GM12865 (cell line): ENCODE results near the gene TMTC1.

Experiments
- DNase-seq: peaks from one replicate; pipeline ENCODE4 v3.0.0; 2010; ENCODE audit warnings: low read depth
- H3K4me3 ChIP-seq: 2 replicates; pipeline ENCODE4 v1.5.1; 2011; ENCODE audit warnings: mild to moderate bottlenecking, low read depth, low read length, control low read depth
- TF ChIP-seq, protein P1 (sequence below): IDR thresholded peaks from 2 replicates; pipeline ENCODE4 v1.5.1; 2011; ENCODE audit warnings: low read length, control low read depth, low read depth, inconsistent platforms; ENCODE audit not compliant: insufficient read depth; ENCODE audit errors: missing control alignments

The TMTC1 gene

DNA sequence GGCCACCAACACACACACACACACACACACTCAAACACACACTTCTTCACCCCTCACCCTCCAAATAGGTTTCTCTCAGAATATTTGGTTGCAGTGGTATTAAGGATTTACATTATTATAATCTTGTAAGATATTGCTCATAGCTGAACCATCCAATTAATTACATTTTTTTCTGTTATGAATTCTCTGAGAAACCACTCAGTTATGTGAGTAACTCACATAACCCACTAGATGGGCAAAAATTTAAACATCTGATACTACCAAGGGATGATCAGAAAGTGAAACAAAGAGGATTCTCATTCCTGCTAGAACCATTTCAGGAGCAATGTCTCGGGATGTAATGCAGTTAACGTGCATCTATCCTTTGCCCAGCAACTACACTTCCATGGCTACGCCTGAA, 31.6 kb downstream of the TMTC1 start:
- DNase-seq: no peak
- H3K4me3 ChIP-seq: no peak overlapping the region
- TF ChIP-seq, protein P1, sequence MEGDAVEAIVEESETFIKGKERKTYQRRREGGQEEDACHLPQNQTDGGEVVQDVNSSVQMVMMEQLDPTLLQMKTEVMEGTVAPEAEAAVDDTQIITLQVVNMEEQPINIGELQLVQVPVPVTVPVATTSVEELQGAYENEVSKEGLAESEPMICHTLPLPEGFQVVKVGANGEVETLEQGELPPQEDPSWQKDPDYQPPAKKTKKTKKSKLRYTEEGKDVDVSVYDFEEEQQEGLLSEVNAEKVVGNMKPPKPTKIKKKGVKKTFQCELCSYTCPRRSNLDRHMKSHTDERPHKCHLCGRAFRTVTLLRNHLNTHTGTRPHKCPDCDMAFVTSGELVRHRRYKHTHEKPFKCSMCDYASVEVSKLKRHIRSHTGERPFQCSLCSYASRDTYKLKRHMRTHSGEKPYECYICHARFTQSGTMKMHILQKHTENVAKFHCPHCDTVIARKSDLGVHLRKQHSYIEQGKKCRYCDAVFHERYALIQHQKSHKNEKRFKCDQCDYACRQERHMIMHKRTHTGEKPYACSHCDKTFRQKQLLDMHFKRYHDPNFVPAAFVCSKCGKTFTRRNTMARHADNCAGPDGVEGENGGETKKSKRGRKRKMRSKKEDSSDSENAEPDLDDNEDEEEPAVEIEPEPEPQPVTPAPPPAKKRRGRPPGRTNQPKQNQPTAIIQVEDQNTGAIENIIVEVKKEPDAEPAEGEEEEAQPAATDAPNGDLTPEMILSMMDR: no peak

DNA sequence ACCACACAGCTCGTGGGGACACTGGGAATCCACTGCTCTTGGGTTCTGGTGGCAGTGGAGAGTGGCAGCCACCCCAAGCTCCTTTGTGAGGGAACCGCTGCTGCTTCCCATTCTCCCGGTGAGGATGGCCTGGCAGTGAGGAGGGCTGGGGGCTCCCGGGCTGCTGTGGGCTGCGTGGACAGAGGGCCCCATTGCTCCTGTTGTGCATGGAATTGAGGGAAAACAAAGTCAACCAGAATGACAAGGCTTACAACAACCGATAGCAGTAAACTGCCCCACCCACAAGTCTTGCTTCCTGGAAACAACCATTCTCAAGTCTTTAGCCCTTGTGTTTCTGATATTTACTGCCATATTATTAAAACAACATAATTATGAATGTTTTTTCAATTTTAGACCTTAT, 32.1 kb downstream of the TMTC1 start:
- TF ChIP-seq, protein P1: no peak
- no peak overlapping the region for H3K4me3 ChIP-seq
- DNase-seq: no peak

DNA sequence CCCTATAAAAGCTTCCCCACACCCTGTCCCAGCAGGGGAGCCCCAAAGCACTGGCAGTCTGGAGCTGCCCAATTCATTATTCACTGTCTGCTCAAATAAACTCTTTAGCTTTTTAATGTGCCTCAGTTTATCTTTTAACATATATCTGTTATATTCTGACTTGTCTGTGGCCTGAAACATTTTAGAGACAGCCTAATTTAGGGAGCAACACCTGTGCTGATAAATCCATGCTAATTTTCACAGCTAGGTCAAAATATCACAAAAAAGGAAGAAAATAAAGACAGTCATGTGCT, 32.9 kb downstream of the TMTC1 start:
- no peak overlapping the region for H3K4me3 ChIP-seq
- no peak for DNase-seq
- TF ChIP-seq, protein P1: no peak

DNA sequence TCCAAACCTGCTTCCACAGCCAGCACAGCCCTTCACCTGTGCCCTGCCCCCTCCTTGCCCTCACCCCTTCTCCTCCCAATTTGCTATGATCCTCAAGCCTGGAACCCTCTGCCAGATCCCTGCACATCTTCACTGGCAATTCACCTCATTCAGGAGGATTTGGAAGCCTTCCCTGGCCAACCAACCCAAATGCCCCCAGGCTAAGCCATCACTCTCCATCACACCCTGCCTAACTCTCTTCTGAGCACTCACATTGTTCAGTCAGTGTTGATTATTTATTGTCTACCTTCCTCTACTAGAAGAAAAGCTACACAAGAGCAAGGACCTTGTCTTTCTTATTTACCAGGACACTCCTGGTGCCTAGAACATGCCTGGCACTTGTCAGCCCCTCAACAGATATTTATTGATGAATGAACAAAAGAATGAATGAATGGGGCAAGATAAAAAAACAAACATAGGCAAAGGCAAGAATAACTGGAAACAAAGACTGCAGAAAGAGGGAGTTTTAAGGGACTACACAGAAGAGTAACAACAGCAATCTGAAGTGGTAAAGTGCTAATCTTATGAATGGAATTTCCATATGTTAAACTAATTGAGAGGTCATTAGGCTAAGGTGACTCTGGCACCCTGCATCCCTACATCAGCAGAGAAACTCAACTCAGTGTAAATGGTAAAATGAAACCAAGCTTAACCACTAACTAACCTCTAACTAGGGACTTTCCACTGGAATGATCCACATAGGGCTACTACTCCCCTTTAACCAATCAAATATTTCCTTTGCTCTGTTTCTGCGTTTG, 33.4 kb downstream of the TMTC1 start:
- no peak overlapping the region for H3K4me3 ChIP-seq
- TF ChIP-seq, protein P1: no peak
- DNase-seq: peak; percentile 67

DNA sequence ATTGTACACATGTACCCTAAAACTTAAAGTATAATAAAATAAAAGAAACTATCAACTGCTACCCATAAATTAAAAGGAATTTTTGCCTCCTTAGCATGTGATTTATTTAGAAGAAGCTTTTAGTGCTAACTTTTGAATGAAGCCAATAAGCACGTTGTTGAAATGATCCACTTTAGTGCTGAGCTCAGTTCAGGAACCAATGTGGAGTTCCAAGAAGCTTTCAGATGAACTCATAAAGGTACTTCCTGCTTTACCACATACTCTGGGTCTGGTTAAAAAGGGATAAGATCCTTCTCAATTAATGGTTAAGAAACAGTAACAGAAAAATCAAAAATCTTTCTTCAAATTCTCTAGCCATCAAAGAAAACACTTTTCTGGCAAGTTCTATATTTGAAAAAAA, 39.4 kb downstream of the TMTC1 start:
- H3K4me3 ChIP-seq: no peak overlapping the region
- no peak for DNase-seq
- TF ChIP-seq, protein P1: no peak

DNA sequence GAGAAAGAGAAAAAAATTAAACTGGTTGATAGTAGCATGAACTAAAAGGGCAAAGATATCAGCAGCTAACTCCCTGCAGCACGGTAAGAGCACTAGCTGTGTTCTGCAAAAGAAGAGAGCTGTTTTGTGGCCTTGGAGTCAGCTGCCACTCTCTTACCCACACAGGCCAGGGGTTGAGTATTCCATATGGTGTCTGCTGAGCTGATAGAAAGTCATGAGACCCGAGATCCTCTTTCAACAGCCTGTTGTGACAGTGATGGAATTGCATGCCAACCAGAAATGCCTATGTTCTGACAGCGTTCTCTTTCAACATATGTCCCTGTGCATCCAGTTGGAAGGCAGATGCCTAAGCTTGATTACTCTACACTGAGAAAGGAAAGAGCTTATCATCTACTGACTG, 39.9 kb downstream of the TMTC1 start:
- no peak for DNase-seq
- TF ChIP-seq, protein P1: no peak
- H3K4me3 ChIP-seq: no peak overlapping the region

DNA sequence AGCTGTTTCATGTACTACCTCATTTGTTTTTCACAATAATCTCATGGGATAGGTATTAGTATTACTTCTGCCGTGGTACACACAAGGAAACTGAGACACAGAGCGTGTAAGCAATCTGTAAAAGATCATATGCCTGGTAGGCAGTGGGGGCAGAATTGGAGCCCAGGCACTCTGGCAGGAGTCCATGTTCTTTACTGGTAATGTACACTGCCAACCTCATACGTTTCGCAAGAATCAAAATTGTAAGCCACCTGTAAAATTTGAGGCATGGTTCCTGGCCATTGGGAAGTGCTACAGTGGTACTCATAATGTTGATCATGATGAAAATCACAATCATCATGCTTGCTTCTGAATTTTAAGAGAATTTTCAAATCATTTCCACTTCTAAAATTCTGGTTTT, 40.7 kb downstream of the TMTC1 start:
- TF ChIP-seq, protein P1: no peak
- DNase-seq: no peak
- H3K4me3 ChIP-seq: no peak overlapping the region
